SH-SY5Y (cell line): ENCODE measurements around the gene MINDY2.

Source experiments
- GATA2 ChIP-seq: IDR thresholded peaks from 2 replicates; pipeline ENCODE4 v1.6.1; 2011; ENCODE audit warnings: mild to moderate bottlenecking, low read depth, low read length
- GATA3 ChIP-seq: IDR thresholded peaks from 2 replicates; pipeline ENCODE4 v1.6.1; 2011; ENCODE audit warnings: low read depth, mild to moderate bottlenecking, low read length, moderate library complexity

DNA sequence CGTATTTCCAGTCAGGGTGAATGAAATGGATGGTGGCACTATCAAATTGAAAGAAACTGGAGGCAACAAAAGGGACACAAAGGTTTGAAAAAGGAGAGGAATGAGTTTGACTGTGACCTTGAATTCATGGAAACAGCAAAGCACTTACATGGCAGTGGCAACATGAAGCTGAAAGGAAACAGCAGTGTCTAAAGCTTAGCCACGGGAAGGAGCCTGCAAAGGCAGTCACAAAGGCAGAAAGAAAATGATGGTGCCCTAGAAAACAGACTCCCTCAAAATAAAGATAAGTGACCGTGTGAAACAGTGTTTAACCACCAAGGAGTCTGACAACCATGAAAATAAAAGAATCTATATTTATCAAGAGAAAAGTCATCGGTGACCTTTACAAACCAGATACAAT, 111.1 kb downstream of the MINDY2 start:
- TF ChIP-seq GATA3 (no peak), GATA2 (no peak)
